Sigmoid colon (tissue), 4 donors: Measurements from ENCODE around the gene MYH14.

Source experiments
- EP300 ChIP-seq, 4 donors: sonication (generic); formaldehyde crosslinking; IDR thresholded peaks; one replicate each; pipeline ENCODE4 v1.6.1; 2017; ENCODE audit warnings: antibody characterized with exemption in 4 of 4
- POLR2AphosphoS5 ChIP-seq, 4 donors: sonication (generic); formaldehyde crosslinking; IDR thresholded peaks; one replicate each; pipeline ENCODE4 v1.6.1; 2017; ENCODE audit warnings: antibody characterized with exemption in 4 of 4
- TF ChIP-seq, protein P1 (sequence below), 4 experiments: fragments of 450-650 bp in 3 of 4; fragments of 200-600 bp in 1 of 4; IDR thresholded peaks; one replicate each; pipeline ENCODE4 v1.5.1; 2016 to 2019; ENCODE audit warnings: antibody characterized with exemption in 4 of 4, mild to moderate bottlenecking in 3 of 4, moderate library complexity in 2 of 4

GRCh38 chr19:50204081-50204428, 633 bp downstream of the MYH14 start:
- TF ChIP-seq, protein P1, sequence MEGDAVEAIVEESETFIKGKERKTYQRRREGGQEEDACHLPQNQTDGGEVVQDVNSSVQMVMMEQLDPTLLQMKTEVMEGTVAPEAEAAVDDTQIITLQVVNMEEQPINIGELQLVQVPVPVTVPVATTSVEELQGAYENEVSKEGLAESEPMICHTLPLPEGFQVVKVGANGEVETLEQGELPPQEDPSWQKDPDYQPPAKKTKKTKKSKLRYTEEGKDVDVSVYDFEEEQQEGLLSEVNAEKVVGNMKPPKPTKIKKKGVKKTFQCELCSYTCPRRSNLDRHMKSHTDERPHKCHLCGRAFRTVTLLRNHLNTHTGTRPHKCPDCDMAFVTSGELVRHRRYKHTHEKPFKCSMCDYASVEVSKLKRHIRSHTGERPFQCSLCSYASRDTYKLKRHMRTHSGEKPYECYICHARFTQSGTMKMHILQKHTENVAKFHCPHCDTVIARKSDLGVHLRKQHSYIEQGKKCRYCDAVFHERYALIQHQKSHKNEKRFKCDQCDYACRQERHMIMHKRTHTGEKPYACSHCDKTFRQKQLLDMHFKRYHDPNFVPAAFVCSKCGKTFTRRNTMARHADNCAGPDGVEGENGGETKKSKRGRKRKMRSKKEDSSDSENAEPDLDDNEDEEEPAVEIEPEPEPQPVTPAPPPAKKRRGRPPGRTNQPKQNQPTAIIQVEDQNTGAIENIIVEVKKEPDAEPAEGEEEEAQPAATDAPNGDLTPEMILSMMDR (IDR thresholded peaks at IDR 0.05): no peak
- TF ChIP-seq POLR2AphosphoS5 (IDR thresholded peaks at IDR 0.05) (no peak), EP300 (IDR thresholded peaks at IDR 0.05) (no peak)
